Pons (tissue), 1 donor: ENCODE measurements around the gene SPATA21.
"Not testable (repeated sequence)": the region's sequence is repeated elsewhere in the genome, so short reads cannot be mapped to it uniquely, and the experiment has no call there.

Experiments
- DNase-seq: peaks from one replicate; pipeline ENCODE4 v3.0.0-alpha.2; 2016; ENCODE audit warnings: low spot score

SPATA21 gene

DNA sequence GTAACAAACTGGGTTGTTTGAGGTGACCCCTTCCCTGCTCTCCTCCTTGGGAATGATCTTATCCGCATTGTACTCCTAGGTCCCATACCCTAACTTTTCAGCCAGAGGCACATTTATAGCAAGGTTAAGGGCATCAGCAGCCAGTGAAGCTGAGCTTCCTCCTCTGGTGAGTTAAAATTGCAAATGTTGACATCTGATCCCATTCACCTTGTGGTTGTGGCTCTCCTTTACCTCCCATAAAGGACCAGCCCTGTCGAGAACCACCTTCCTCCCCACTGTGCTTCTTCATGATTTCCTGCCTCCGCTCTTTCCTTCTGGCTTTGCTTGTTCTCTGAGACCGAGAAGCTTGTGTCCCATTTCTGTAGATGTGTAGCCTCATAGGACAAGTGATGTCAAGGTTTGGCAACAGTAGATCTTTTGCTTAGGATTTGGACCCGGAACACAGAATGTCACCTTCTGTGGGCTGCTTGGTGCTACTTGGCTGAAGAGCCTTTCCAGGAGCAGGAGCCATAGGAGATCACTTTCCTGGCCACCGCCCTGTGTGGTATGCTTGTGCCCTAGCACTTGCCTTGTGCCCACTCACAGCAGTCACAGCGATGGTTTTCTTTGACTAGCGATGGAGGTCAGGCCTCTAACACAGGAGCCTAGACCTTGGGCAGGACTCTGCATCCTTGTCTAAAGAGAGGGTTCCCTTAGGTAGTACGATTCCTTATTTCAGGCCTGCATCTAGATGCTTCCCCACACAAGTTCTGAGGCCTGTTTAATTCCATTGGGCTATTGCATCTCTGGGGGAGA is 51.4 kb downstream of the SPATA21 start:
- DNase-seq, result no peak

DNA sequence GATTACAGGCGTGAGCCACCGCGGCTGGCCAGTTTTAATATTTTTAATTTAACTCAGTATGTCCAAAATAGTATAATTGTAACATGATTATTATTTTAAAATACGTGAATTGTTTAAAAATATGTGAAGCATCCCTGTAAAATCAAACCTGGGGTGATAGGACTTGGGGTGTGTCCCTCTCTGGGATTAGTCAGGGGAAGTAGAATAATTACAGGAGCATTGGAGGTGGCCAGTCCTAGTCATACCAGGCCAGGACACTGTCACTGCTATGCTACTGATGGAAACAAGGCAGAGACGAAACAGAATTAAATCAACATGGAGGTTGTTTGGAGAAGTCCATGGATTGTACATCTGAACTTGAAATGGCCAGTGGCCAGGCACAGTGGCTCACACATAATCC is 53.3 kb downstream of the SPATA21 start:
- no peak for DNase-seq

DNA sequence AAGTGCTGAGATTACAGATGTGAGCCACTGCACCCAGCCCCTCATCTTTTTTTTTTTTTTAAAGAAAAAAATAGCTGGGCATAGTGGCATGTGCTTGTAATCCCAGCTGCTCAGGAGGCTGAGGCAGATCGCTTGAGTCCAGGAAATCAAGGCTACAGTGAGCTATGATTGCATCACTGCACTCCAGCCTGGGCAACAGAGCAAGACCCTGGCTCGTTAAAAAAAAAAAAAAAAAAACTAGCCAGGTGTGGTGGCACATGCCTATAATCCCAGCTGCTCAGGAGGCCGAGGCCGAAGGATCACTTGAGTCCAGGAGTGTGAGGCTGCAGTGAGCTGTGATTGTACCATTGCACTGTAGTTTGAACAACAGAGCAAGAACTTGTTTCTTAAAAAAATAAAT is 56.4 kb downstream of the SPATA21 start:
- DNase-seq, result no peak

DNA sequence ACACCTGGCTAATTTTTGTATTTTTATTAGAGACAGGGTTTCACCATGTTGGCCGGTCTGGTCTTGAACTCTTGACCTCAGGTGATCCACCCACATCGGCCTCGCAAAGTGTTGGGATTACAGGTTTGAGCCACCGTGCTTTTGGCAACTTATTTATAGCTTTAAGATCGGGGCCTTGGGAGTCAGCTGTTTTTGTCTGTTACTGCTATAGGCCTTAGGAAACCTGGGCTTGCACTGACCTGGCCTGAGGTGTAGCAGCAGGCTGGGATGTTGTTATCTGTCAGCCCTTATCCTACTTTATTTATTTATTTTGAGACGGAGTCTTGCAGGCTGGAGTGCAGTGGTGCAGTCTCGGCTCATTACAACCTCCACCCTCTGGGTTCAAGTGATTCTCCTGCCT is 58.8 kb downstream of the SPATA21 start:
- DNase-seq, result no peak

DNA sequence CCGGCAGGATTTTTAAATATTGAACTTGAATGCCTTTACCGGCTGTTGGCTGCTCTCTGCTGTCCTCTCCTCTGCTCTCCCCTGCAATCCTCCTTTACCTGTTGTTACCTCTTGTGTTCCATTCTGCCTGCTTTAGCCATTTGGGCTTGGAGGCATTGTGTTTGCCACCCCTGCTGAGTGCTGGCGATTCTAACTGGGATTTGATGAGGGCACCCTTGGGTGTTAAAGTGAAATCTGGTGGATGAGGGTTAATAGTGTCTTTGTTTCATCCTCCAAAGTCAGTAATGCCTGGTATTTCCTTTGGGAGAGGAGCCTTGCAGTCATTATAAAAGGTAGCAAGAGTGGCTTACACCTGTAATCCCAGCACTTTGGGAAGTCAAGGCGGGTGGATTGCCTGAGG is 60.3 kb downstream of the SPATA21 start:
- no peak for DNase-seq

DNA sequence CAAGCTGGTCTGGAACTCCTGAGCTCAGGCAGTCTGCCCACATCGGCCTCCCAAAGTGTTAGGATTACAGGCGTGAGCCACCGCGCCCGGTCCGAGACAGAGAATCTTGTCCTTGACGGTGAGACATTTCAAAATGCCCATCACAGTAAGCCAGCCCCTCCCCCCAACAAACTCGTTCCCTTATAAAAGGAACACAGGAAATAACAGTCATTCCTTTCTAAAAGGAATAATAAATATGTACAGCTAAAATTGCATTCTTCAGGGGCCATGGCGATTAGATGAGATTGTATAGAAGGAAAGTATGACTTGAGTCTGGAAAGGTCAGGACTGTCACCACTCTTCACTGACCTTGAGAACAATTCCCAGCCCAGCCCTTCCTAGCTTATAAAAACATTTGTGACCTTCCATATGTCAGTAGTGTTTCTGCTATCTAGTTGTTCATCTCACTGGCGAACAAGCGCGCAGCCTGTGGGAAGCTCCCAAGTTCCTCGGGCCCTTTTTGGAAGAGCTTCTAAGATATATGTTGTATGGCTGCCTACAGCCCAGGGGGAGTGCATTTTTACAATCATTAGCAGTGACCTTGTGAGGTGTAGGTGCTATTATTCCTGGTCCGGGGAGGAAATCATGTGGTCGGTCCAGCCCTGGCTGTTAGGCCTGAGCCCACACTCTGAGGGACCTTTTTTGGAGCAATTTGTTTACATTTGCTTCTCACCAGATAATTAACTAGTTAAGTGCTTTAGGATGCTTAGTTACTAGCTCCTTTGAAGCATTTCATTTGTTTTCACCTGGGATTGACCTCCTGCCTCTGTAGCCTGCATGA is 61.5 kb downstream of the SPATA21 start:
- no peak for DNase-seq

DNA sequence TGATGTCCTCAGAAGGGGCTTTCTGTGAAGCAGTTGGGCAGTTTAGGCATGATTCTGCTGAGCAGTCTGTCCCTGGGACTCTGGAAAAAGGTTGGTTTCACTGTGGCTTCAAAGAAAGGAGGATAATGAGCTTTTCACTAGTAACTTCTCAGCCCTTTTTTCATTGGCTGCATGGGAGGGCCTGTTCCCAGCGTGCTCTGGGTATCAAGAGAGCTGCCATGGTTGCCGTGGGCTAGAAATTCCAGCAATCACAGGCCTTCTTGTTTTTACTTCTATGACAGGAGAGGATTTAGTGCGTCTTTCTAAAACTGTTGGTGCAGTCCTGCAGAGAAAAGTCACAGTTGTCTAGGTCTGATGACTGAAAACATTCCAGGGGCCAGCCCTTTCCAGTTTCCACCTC is 63.0 kb downstream of the SPATA21 start:
- no peak for DNase-seq

DNA sequence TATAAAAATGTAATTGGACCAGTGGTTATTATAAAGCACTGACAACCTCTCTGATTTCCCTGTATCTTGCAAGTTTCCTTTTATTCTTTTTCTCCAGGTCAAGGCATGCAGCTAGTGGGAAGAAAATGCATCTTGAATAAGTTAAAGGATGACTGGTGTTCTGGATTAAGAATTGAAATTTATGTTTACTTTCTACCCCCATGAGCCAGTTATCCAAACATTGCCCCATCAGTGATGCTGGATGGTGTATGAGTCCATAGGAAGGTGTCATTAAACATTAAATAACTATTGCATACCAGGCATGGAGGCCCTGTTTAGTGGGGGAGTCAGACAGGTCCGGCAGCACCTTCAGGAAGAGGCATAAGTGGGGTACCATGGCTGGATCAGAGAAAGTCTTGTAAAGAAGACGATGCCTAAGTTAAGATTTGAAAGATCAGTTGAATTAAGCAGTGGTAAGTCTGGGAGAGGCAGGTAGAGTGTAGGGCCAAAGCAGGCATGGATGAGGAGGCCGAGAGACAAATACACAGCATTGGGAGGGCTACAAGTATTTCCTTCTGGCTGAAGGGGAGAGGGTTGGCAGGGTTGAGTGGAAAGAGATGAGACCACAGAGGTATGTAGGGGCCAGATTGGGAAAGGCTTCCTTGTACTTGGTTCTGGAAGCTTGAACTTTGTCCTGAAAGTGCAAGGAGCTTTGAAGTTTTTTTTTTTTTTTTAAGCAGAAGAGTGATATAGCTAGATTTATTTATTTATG is 64.5 kb downstream of the SPATA21 start:
- no peak for DNase-seq

DNA sequence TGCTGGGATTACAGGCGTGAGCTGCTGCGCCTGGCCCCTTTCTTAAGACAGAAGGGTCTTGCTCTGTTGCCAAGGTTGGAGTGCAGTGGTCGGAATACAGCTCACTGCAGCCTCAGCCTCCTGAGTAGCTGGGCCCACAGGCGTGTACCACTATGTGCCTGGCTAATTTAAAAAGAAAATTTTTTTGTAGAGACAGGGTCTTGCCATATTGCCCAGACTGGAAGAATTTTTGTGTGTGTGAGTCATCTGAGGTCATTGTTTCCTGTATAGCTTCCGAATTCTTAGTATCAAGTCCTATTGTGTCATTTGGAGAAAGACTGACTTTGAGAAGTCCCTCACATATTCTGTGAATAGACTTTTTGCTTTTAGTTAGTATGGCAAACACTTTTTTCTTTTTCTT is 65.5 kb downstream of the SPATA21 start:
- DNase-seq, result no peak

DNA sequence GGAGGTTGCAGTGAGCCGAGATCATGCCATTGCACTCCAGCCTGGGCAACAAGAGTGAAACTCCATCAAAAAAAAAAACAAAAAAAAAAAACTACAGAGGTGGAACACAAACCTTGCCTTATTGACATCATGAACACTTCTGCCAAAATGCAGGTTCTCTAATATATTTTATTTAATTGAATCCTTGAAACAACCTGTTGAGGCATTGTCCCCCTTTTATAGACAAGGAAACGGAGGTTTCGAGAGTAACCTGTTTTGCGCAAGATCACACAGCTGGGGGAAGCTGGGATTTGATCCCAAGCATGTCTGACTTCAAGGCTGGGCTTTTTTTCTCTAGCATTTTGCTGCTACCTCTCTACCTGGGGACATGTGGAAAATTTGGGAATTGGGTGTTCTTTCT is 67.4 kb downstream of the SPATA21 start:
- no peak for DNase-seq

DNA sequence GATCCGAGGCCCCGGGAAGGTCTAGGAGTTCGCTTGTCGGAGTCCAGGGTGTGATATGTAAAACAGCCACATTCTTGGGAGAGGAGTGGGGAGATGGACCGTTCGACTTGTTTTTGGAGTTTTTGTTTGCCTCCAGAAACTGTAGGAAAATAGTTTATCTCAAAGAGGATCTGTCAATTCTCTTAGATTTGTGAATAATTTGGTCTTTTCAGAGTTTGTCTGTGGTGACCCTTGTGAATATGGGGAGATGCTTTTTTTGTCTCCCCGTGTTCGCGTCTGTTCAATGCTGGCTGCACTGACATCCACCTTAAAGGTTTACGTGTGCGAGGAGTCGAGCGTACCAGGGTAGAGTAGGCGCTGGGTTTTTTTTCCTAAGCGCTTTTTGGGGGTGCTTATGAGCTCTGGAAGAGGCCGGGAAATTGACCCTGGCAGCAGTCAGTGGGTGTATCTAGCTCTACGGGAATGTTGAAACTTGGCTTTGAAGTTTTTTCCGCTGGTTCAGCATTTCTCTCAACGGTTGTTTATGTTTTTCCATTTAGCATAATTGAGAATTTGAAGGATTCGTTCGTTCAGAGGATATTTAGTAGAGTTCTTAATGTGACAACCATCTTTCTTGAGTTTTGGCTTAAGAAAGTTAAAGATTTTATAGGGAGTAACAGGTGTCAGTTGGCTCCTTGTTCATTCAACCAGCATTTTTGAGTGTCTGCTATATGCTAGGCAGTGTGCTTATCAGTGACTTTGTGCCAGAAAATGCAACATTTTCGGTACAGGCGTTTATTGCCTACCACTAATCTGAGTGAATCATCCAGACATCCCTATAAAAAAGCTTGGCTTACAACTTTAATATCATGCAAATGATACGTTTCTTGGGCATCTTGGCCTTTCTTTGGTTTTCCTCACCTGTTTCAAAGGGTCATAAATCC is 69.0 kb downstream of the SPATA21 start:
- DNase-seq, result no peak

DNA sequence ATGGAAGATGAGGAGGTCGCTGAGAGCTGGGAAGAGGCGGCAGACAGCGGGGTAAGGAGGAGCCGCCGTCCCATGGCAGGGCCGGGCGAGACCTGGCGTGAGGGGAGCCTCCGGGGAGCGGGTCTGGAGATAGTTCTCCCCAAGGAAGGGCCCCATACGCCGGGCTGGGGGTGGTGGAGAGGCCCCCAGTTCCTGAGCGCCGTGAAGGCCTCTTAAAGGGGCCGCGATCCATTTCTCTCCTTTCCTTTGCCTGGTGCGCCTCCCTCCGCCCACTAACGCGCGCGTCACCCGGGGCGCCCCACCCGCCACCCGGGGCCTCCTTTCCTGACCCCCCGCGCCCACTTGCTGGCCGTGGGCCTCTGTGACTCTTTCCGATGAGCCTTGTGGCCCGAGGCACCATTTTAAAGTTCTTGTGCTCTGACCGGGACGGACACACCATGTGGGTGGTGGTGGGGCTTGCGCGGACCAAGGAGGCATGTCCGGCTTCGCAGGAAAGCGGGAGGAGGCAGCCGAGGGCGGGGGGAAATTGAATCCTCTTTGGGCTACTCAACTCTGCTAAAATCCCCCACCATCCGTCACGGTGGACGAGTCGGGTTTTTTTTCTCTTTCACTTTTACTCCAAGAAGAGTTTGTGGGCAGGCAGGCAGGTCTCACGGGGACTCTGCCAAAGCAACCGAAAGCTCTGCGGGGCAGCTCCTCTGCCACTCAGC is 69.8 kb downstream of the SPATA21 start:
- DNase-seq, result peak; percentile 90

DNA sequence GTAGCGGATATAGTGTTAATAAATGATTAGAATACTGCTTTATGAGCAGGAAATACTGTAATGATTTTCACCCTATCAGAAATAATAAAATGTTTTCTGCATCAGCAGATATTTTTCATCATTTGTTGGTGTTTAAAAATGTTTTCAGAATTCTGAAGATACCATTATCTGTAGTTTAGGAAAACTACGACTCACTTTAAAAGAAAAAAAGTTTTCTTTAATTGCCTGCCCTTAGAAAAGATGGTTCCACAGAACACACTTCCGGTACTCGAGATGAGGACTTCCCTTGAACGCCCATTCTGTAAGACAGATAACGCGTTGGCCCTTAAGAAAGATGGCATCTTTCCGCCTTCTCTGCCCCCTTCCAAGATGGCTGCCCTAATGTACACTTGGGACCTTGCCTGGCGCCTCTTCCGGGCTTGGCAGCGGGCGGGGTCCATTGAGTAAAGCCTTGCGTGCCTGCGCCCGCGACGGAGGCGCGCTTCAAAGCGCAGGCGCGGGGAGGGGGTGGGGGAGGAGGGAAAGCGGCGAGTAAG is 70.4 kb downstream of the SPATA21 start, which contains the start of gene SZRD1:
Gene SZRD1, plus strand, starts transcription at position 521 of the 536 bp plus-strand sequence. CDS start 16 bp downstream, outside the sequence.
- DNase-seq, result peak; percentile 100

DNA sequence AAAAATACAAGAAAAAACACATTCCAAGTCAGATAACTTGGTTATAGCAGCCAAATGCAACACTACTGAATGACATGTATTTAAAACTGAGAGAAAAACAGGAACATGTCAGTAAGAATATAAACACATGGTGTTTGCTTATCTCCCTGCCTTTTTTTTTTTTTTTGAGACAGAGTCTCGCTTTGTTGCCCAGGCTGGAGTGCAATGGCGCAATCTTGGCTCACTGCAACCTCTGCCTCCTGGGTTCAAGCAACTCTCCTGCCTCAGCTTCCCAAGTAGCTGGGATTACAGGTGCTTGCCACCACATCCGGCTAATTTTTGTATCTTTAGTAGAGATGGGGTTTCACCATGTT is 72.1 kb downstream of the SPATA21 start:
- not testable (repeated sequence) for DNase-seq

DNA sequence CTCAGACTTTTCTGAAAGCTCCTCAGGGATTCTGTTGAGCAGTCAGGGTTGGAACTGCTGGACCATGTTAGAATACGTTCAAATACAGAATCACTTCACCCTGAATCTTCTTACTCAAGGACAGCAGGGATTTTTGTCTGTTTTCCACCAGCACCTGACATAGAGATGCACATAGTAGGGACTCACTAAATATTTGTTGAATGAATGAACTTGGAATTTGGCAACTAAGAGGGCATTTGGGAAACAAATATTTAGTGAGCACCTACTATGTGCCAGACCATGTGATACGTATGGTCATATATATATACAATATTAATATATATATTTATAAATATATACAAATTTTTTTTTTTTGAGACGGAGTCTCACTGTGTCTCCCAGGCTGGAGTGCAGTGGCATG is 80.4 kb downstream of the SPATA21 start:
- no peak for DNase-seq

DNA sequence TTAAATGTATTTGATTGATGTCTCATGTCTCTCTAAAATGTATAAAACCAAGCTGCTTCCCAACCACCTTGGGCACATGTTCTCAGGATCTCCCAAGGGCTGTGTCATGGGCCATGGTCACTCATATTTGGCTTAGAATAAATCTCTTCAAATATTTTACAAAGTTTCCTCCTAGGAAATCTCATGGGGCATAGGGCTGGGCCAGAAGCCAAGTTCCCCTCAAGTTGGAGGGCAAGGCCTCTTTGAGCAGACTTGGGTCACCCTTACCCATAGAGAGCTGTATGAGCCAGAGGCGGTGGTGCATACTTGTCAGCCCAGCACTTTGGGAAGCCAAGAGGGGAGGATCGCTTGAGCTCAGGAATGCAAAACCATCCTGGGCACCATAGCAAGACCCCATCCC is 82.6 kb downstream of the SPATA21 start:
- no peak for DNase-seq

DNA sequence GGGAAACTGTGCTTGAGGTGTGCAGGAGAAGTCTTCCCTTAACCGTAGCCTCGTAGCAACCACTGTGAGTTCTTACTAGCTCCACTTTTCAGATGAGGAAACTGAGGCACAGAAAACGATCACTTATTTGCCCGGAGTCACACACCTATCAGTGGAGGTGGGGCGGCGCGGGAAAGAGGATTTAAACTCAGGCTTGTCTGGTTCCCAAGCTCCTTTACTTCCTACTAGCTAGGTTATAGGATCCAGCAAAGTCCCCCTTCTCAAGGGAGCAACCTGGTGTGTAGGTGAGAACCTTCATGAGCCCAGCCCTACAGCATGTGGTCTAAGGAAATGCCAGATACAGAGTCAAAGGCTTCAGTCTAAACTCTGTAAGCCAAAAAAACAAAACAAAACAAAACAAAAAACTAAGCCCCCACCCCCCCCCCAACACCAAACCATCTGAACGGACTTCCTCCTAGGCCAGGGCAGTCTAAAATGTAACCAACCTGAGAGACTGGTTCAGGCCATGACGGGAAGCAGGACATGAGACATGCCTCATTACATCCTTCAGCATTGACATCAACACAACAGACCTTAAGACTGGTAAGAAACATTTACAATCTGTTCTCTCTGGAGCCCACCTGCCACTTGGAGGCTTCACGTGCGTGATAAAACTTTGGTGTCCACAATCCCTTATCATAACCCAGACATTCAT is 84.2 kb downstream of the SPATA21 start:
- no peak for DNase-seq

DNA sequence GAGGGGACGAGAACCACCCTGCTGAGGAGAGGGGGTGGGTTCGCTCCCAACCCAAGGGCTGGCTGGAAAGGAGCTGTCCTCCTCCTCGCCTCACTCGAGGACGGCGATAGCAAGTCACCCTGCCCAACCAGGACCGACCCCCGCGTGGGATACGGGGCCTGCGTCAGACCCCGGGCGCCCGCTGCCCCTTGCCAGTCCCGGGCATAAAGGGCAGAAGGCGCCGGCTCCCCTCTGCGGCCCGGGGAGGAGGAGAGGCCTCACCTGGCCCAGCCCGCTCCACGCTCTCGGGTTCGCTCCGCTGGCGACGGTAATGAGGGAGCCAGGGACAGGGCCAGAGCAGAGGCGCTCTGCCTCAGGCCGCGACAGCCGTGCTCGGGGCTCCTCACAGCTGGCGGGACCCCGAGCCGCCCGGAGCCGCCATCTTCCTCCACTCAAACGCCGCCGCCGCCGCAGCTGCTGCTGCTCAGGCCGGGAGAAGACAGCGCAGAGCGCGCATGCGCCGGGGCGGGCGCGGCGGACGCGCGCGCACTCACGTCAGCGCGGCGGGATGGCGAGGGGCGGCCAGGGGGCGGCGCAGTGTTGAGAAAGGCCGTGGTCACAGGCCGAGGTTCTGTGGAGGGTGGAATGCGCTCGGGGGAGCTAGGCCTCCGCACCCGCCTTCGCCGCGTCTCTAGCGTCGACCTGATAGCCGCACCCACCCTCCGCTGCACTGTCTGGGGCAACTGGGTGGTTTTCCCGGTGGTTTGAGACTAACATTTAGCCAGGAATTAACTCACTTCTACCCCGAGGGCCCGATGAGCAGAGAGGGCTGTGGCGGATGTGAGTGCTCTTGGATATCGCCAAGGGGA is 85.0 kb downstream of the SPATA21 start, which contains the start of gene FBXO42:
Gene FBXO42, minus strand, starts transcription at position 487 of the 848 bp plus-strand sequence. CDS start 37,062 bp downstream, outside the sequence.
- peak; percentile 88 for DNase-seq

DNA sequence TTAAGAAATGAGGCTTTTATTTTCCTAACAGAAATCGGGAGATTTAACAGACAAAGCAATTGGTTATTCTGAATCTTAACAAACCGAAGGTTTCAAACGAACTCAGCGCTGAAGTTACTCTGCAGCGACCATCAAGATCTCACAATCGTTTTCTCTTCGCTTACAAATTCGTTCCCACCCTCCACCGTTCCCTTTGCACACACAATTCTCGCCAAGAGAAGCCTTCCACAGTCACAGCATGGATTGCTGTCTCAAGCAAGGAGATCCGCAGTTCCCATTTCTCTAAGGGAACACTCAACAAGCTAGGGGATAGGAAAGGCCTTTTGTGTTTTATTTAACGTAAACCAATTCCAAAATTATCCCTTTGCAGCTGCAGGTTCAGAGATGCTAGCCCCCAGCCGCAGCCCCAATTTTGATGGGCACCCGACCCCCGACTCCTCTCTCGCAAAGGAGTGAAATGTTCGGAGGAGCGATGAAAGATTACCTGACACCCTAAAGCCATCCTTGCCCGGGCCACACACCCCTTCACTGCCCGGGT is 85.7 kb downstream of the SPATA21 start:
- DNase-seq, result peak; percentile 46
